HepG2 (cell line): ENCODE results near the gene CABLES2. TPM values are rescaled to one million over a fixed set of nuclear protein-coding genes. Genes with fewer than 3 reads are reported as not detected.

Experiments used
- CEBPB ChIP-seq: IDR thresholded peaks from 2 replicates; pipeline ENCODE4 v1.6.1; 2011; ENCODE audit warnings: low read depth, low read length, improper control_type of control experiment, borderline replicate concordance
- ETV5 ChIP-seq: IDR thresholded peaks from 2 replicates; pipeline ENCODE4 v1.6.1; 2018; ENCODE audit warnings: missing biosample characterization, missing genetic modification reagents, inconsistent platforms, borderline replicate concordance
- FLYWCH1 ChIP-seq: sonication (generic); formaldehyde crosslinking; IDR thresholded peaks from 2 replicates; pipeline ENCODE4 v1.8.1; 2023; ENCODE audit warnings: mild to moderate bottlenecking, missing genetic modification reagents
- GZF1 ChIP-seq: sonication (generic); formaldehyde crosslinking; IDR thresholded peaks from 2 replicates; pipeline ENCODE4 v1.5.1; 2020; ENCODE audit warnings: mild to moderate bottlenecking, missing genetic modification reagents
- HNF4G ChIP-seq, 2 experiments: sonication (generic) in 1 of 2; formaldehyde crosslinking in 1 of 2; IDR thresholded peaks; 2 replicates each; pipeline versions ENCODE4 v1.4.0 to v1.6.1; 2011 to 2020; ENCODE audit warnings: borderline replicate concordance in 2 of 2, low read depth in 2 of 2, mild to moderate bottlenecking in 2 of 2, low read length in 1 of 2, missing genetic modification reagents in 1 of 2, moderate library complexity in 1 of 2
- NCOR1 ChIP-seq: fragments of 200-600 bp; sonication (generic); IDR thresholded peaks from 2 replicates; pipeline ENCODE4 v1.7.0; 2017; ENCODE audit warnings: antibody characterized with exemption, low read length, borderline replicate concordance
- NFYC ChIP-seq: IDR thresholded peaks from 2 replicates; pipeline ENCODE4 v1.6.1; 2016; ENCODE audit warnings: missing genetic modification reagents, missing compliant biosample characterization
- ZNF382 ChIP-seq: sonication (generic); formaldehyde crosslinking; IDR thresholded peaks from 2 replicates; pipeline ENCODE4 v1.5.0; 2020; ENCODE audit warnings: missing genetic modification reagents, mild to moderate bottlenecking, borderline replicate concordance
- ZNF563 ChIP-seq: sonication (generic); formaldehyde crosslinking; IDR thresholded peaks from 2 replicates; pipeline ENCODE4 v1.8.0; 2022; ENCODE audit warnings: mild to moderate bottlenecking, moderate library complexity, missing genetic modification reagents
- ZNF615 ChIP-seq: sonication (generic); formaldehyde crosslinking; IDR thresholded peaks from 2 replicates; pipeline ENCODE4 v1.5.0; 2020; ENCODE audit warnings: mild to moderate bottlenecking, missing genetic modification reagents, borderline replicate concordance
- ZSCAN30 ChIP-seq: sonication (generic); formaldehyde crosslinking; IDR thresholded peaks from 2 replicates; pipeline ENCODE4 v1.5.0; 2020; ENCODE audit warnings: mild to moderate bottlenecking, missing genetic modification reagents
- polyA plus RNA-seq, 8 experiments: library from polyadenylated mRNA; depleted of rRNA in 3 of 8; stranded (reverse) in 7 of 8; unstranded in 1 of 8; fragments of >200 nt; fragmentation: Illumina TruSeq in 4 of 8; extraction: Trizol in 4 of 8; gene quantifications; 2 replicates each; pipeline versions ENCODE4 v1.2.1 to v1.2.3, GENCODE V29; 2011 to 2016; ENCODE audit warnings: low read depth in 4 of 8, missing spikeins in 1 of 8, mixed read lengths in 1 of 8; ENCODE audit not compliant: insufficient read depth in 1 of 8
- total RNA-seq, 5 experiments: library from RNA; depleted of rRNA; stranded (reverse); fragments of >200 nt; fragmentation: Illumina TruSeq; extraction: Trizol; gene quantifications; 2 replicates each; pipeline ENCODE4 v1.2.3, GENCODE V29; 2016; ENCODE audit warnings: low read depth in 1 of 5
- TF ChIP-seq, protein P1 (sequence below): IDR thresholded peaks from 2 replicates; pipeline ENCODE4 v1.4.0; 2020; ENCODE audit warnings: mild to moderate bottlenecking, missing genetic modification reagents
- TF ChIP-seq, protein P2 (sequence below): IDR thresholded peaks from 2 replicates; pipeline ENCODE4 v1.6.1; 2016; ENCODE audit warnings: low read depth, borderline replicate concordance
- TF ChIP-seq, protein P3 (sequence below): sonication (generic); formaldehyde crosslinking; IDR thresholded peaks from 2 replicates; pipeline ENCODE4 v1.5.1; 2020; ENCODE audit warnings: missing genetic modification reagents, mild to moderate bottlenecking, borderline replicate concordance
- TF ChIP-seq, protein P4 (sequence below): sonication (generic); formaldehyde crosslinking; IDR thresholded peaks from 2 replicates; pipeline ENCODE4 v1.9.0; 2021; ENCODE audit warnings: missing genetic modification reagents, borderline replicate concordance

The CABLES2 gene
- total and polyA plus RNA-seq, 2 of the 13 experiments (the other 11 are each of a cell fraction or from before 2014, with no cell fraction given): 5.2 to 9.7 TPM

GRCh38 chr20:62407221-62407992, at the start of gene CABLES2 (continued):
- TF ChIP-seq, protein P1, sequence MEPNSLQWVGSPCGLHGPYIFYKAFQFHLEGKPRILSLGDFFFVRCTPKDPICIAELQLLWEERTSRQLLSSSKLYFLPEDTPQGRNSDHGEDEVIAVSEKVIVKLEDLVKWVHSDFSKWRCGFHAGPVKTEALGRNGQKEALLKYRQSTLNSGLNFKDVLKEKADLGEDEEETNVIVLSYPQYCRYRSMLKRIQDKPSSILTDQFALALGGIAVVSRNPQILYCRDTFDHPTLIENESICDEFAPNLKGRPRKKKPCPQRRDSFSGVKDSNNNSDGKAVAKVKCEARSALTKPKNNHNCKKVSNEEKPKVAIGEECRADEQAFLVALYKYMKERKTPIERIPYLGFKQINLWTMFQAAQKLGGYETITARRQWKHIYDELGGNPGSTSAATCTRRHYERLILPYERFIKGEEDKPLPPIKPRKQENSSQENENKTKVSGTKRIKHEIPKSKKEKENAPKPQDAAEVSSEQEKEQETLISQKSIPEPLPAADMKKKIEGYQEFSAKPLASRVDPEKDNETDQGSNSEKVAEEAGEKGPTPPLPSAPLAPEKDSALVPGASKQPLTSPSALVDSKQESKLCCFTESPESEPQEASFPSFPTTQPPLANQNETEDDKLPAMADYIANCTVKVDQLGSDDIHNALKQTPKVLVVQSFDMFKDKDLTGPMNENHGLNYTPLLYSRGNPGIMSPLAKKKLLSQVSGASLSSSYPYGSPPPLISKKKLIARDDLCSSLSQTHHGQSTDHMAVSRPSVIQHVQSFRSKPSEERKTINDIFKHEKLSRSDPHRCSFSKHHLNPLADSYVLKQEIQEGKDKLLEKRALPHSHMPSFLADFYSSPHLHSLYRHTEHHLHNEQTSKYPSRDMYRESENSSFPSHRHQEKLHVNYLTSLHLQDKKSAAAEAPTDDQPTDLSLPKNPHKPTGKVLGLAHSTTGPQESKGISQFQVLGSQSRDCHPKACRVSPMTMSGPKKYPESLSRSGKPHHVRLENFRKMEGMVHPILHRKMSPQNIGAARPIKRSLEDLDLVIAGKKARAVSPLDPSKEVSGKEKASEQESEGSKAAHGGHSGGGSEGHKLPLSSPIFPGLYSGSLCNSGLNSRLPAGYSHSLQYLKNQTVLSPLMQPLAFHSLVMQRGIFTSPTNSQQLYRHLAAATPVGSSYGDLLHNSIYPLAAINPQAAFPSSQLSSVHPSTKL (CRISPR knock-in tag): peak; percentile 70
- TF ChIP-seq, protein P2, sequence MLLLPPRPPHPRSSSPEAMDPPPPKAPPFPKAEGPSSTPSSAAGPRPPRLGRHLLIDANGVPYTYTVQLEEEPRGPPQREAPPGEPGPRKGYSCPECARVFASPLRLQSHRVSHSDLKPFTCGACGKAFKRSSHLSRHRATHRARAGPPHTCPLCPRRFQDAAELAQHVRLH (CRISPR knock-in tag): peak; percentile 95
- TF ChIP-seq HNF4G (IDR thresholded peaks at IDR 0.05; ENCODE audit: borderline replicate concordance, low read depth, low read length) (peak; percentile 45; the same call in 1 of the 2 replicates), HNF4G (CRISPR knock-in tag; IDR thresholded peaks at IDR 0.05; ENCODE audit: borderline replicate concordance, low read depth) (no peak), ZNF615 (no peak), GZF1 (no peak), ZSCAN30 (CRISPR knock-in tag) (no peak), ETV5 (CRISPR knock-in tag) (peak; percentile 56), ZNF563 (CRISPR knock-in tag) (peak; percentile 71; the same call in 1 of the 2 replicates), ZNF382 (CRISPR knock-in tag) (no peak), NCOR1 (no peak), NFYC (CRISPR knock-in tag) (peak; percentile 91), FLYWCH1 (no peak), CEBPB (no peak)
- TF ChIP-seq, protein P3, sequence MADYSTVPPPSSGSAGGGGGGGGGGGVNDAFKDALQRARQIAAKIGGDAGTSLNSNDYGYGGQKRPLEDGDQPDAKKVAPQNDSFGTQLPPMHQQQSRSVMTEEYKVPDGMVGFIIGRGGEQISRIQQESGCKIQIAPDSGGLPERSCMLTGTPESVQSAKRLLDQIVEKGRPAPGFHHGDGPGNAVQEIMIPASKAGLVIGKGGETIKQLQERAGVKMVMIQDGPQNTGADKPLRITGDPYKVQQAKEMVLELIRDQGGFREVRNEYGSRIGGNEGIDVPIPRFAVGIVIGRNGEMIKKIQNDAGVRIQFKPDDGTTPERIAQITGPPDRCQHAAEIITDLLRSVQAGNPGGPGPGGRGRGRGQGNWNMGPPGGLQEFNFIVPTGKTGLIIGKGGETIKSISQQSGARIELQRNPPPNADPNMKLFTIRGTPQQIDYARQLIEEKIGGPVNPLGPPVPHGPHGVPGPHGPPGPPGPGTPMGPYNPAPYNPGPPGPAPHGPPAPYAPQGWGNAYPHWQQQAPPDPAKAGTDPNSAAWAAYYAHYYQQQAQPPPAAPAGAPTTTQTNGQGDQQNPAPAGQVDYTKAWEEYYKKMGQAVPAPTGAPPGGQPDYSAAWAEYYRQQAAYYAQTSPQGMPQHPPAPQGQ (CRISPR knock-in tag): no peak
- TF ChIP-seq, protein P4, sequence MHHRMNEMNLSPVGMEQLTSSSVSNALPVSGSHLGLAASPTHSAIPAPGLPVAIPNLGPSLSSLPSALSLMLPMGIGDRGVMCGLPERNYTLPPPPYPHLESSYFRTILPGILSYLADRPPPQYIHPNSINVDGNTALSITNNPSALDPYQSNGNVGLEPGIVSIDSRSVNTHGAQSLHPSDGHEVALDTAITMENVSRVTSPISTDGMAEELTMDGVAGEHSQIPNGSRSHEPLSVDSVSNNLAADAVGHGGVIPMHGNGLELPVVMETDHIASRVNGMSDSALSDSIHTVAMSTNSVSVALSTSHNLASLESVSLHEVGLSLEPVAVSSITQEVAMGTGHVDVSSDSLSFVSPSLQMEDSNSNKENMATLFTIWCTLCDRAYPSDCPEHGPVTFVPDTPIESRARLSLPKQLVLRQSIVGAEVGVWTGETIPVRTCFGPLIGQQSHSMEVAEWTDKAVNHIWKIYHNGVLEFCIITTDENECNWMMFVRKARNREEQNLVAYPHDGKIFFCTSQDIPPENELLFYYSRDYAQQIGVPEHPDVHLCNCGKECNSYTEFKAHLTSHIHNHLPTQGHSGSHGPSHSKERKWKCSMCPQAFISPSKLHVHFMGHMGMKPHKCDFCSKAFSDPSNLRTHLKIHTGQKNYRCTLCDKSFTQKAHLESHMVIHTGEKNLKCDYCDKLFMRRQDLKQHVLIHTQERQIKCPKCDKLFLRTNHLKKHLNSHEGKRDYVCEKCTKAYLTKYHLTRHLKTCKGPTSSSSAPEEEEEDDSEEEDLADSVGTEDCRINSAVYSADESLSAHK (CRISPR knock-in tag): no peak
